Mesendoderm (in vitro differentiated cells): ENCODE results near the gene TLX3.

Experiments
- DNase-seq: peaks from one replicate; pipeline ENCODE4 v3.0.0; 2013
- H2AK5ac ChIP-seq: 2 replicates; pipeline ENCODE4 v1.6.1; 2013; ENCODE audit warnings: low read length, inconsistent platforms
- H2BK120ac ChIP-seq: 2 replicates; pipeline ENCODE4 v1.6.1; 2013; ENCODE audit warnings: low read depth, mild to moderate bottlenecking, low read length, moderate library complexity, mixed read lengths
- H2BK15ac ChIP-seq: replicated peaks from 2 replicates; pipeline ENCODE4 v1.6.1; 2013; ENCODE audit warnings: low read depth, mild to moderate bottlenecking, moderate library complexity
- H2BK5ac ChIP-seq: 2 replicates; pipeline ENCODE4 v1.6.1; 2013; ENCODE audit warnings: low read length, inconsistent platforms
- H3K18ac ChIP-seq: 2 replicates; pipeline ENCODE4 v1.6.1; 2013; ENCODE audit warnings: mild to moderate bottlenecking, low read length, mixed read lengths
- H3K23ac ChIP-seq: one replicate; pipeline ENCODE4 v1.6.1; 2013; ENCODE audit warnings: low read length
- H3K27ac ChIP-seq: 2 replicates; pipeline ENCODE4 v1.5.1; 2013; ENCODE audit warnings: low read depth, mild to moderate bottlenecking, inconsistent platforms, low read length, moderate library complexity
- H3K27me3 ChIP-seq: 2 replicates; pipeline ENCODE4 v1.6.1; 2013; ENCODE audit warnings: low read length, control low read depth, mild to moderate bottlenecking, inconsistent platforms; ENCODE audit not compliant: insufficient read depth, poor library complexity
- H3K36me3 ChIP-seq: 2 replicates; pipeline ENCODE4 v1.6.1; 2013; ENCODE audit warnings: low read length, inconsistent platforms; ENCODE audit not compliant: control insufficient read depth, insufficient read depth
- H3K4ac ChIP-seq: one replicate; pipeline ENCODE4 v1.6.1; 2013; ENCODE audit warnings: low read depth, mild to moderate bottlenecking, low read length, moderate library complexity
- H3K4me1 ChIP-seq: 2 replicates; pipeline ENCODE4 v1.6.1; 2013; ENCODE audit warnings: low read depth, low read length, inconsistent platforms; ENCODE audit not compliant: control insufficient read depth
- H3K4me2 ChIP-seq: 2 replicates; pipeline ENCODE4 v1.6.1; 2013; ENCODE audit warnings: low read length
- H3K4me3 ChIP-seq: 2 replicates; pipeline ENCODE4 v1.5.1; 2013; ENCODE audit warnings: mild to moderate bottlenecking, low read length
- H3K56ac ChIP-seq: one replicate; pipeline ENCODE4 v1.6.1; 2013; ENCODE audit warnings: low read length
- H3K79me1 ChIP-seq: 2 replicates; pipeline ENCODE4 v1.6.1; 2013; ENCODE audit warnings: low read length, inconsistent platforms
- H3K79me2 ChIP-seq: 2 replicates; pipeline ENCODE4 v1.6.1; 2013; ENCODE audit warnings: mild to moderate bottlenecking, low read length; ENCODE audit not compliant: control insufficient read depth, insufficient read depth
- H3K9ac ChIP-seq: 2 replicates; pipeline ENCODE4 v1.6.1; 2013; ENCODE audit warnings: low read length, inconsistent platforms
- H4K5ac ChIP-seq: one replicate; pipeline ENCODE4 v1.6.1; 2013; ENCODE audit warnings: low read length
- H4K8ac ChIP-seq: one replicate; pipeline ENCODE4 v1.6.1; 2013; ENCODE audit warnings: low read depth, mild to moderate bottlenecking, control low read depth, low read length, moderate library complexity
- WGBS: extraction: QIAGEN DNeasy Blood & Tissue Kit; methylation state at CpG from one replicate; pipeline ENCODE4 v1.1.7; 2013; ENCODE audit warnings: low lambda C conversion rate, missing lambda C conversion rate; ENCODE audit not compliant: insufficient coverage; ENCODE audit errors: extremely low coverage; 5-methylcytosine and 5-hydroxymethylcytosine counted together

TLX3 gene

GRCh38 chr5:171306781-171307591 lies 2.1 kb upstream of the TLX3 start:
- Histone ChIP-seq H3K79me1 (no peaks in the 10 kb centered on the region), H3K4me1 (no peaks in the 10 kb centered on the region), H3K9ac (no peak overlapping the region), H3K36me3 (no peaks in the 10 kb centered on the region), H3K4me2 (no peak overlapping the region), H2BK5ac (no peak overlapping the region), H3K4ac (no peak overlapping the region), H3K27ac (no peak overlapping the region), H3K18ac (no peak overlapping the region), H3K27me3 (peaks cover 75% of the 10 kb centered on the region), H4K8ac (no peak overlapping the region), H3K79me2 (no peaks in the 10 kb centered on the region), H3K4me3 (no peak overlapping the region), H2BK120ac (no peak overlapping the region), H2BK15ac (no peak overlapping the region), H4K5ac (no peak overlapping the region), H2AK5ac (no peak overlapping the region), H3K56ac (no peak overlapping the region), H3K23ac (no peak overlapping the region)
- DNase-seq: no peak
- WGBS: no CpG with 5 or more reads among the region's 10 CpGs

- Histone ChIP-seq H3K36me3 (no peaks in the 10 kb centered on the region), H2BK5ac (no peak overlapping the region), H3K4me1 (no peaks in the 10 kb centered on the region), H3K56ac (no peak overlapping the region), H3K9ac (no peak overlapping the region), H3K27ac (no peak overlapping the region), H2BK120ac (no peak overlapping the region), H3K4me3 (no peak overlapping the region), H3K18ac (no peak overlapping the region), H3K79me2 (no peaks in the 10 kb centered on the region), H3K23ac (no peak overlapping the region), H3K27me3 (peaks cover 81% of the 10 kb centered on the region), H3K79me1 (no peaks in the 10 kb centered on the region), H4K8ac (no peak overlapping the region), H3K4me2 (peak overlapping the region; percentile 45), H2AK5ac (no peak overlapping the region), H4K5ac (no peak overlapping the region), H3K4ac (no peak overlapping the region), H2BK15ac (no peak overlapping the region)
- no CpG with 5 or more reads among the region's 42 CpGs for WGBS
- DNase-seq: no peak
These were observed 1.1 kb upstream of the TLX3 start for GRCh38 chr5:171307789-171308452.

DNA sequence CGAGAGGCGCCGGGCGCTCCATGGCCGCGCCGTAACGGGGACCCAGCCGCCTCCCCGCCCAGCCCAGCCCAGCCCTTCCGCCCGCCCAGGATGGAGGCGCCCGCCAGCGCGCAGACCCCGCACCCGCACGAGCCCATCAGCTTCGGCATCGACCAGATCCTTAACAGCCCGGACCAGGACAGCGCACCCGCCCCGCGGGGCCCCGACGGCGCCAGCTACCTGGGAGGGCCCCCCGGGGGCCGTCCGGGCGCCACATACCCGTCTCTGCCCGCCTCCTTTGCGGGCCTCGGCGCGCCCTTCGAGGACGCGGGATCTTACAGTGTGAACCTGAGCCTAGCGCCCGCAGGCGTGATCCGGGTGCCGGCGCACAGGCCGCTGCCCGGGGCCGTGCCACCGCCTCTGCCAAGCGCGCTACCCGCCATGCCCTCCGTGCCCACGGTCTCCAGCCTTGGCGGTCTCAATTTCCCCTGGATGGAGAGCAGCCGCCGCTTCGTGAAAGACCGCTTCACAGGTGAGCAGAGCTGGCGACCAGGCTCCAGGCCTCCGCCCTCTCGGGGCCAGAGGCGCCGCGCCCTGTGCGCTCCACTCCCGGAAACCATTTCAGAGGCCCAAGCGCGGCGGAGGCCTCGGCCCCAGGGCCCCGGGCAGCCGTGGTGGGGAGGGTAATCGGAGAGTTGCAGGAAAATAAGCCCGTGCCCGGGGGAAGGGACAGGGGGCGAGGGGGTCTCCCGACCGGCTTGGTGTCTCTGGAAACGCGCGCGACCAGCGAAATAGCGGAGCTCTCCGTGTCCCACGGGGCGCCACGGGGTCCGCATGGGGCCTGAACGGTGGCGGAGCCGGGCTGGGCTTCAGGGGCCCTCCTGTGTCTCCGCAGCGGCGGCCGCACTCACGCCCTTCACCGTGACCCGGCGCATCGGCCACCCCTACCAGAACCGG lies 496 bp downstream of the TLX3 start:
- Histone ChIP-seq H3K4ac (no peak overlapping the region), H2AK5ac (no peak overlapping the region), H3K79me2 (no peaks in the 10 kb centered on the region), H4K5ac (no peak overlapping the region), H3K79me1 (no peaks in the 10 kb centered on the region), H3K56ac (peak overlapping the region; percentile 67), H3K18ac (no peak overlapping the region), H3K4me1 (no peaks in the 10 kb centered on the region), H3K9ac (peak overlapping the region; percentile 19), H2BK120ac (no peak overlapping the region), H3K4me3 (no peak overlapping the region), H4K8ac (no peak overlapping the region), H3K36me3 (no peaks in the 10 kb centered on the region), H3K4me2 (peak overlapping the region; percentile 74), H3K27me3 (peaks cover 89% of the 10 kb centered on the region), H3K23ac (no peak overlapping the region), H3K27ac (no peak overlapping the region), H2BK5ac (no peak overlapping the region), H2BK15ac (no peak overlapping the region)
- WGBS: no CpG with 5 or more reads among the region's 106 CpGs
- no peak for DNase-seq

- Histone ChIP-seq H2BK120ac (no peak overlapping the region), H3K4ac (no peak overlapping the region), H3K4me2 (peak overlapping the region; percentile 11), H3K79me1 (no peaks in the 10 kb centered on the region), H2BK5ac (no peak overlapping the region), H3K18ac (no peak overlapping the region), H3K23ac (no peak overlapping the region), H3K79me2 (no peaks in the 10 kb centered on the region), H3K27ac (no peak overlapping the region), H3K4me1 (no peaks in the 10 kb centered on the region), H3K36me3 (no peaks in the 10 kb centered on the region), H4K8ac (no peak overlapping the region), H3K56ac (peak overlapping the region; percentile 67), H3K27me3 (peaks cover 89% of the 10 kb centered on the region), H3K9ac (no peak overlapping the region), H2BK15ac (no peak overlapping the region), H3K4me3 (no peak overlapping the region), H2AK5ac (no peak overlapping the region), H4K5ac (no peak overlapping the region)
- peak; percentile 76 for DNase-seq
- WGBS: no CpG with 5 or more reads among the region's 41 CpGs
These were observed 1.3 kb downstream of the TLX3 start for GRCh38 chr5:171310212-171310818.

DNA sequence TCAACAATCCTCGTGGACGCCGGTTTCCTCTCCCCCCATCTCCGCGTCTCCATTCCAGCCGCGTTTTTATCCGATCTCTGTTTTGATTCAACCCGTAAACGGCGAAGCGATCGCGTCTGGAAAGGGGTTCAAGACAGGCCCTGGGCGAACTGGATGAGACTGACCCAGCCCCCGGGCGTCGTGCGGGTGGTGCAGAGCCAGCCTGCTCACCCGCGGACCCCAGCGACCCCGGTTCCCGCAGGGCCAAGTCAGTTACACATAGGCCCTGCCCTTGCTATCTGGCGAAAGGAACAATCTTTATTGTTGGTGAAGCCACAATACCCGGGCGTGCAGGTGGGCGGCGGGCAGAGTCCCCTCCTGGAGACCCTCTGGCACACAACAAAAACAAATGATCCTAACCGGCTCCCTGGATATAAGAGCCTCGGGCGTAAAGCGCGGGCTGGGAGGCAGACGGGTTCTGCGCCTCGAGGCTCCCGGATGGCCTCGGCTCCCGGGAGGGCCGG lies 1.8 kb downstream of the TLX3 start:
- Histone ChIP-seq H4K8ac (no peak overlapping the region), H3K56ac (peak overlapping the region; percentile 15)
- WGBS: no CpG with 5 or more reads among the region's 41 CpGs

More for the DNA sequence above, 1.8 kb downstream of the TLX3 start:
- H3K27ac ChIP-seq: no peak overlapping the region
- no peaks in the 10 kb centered on the region for H3K79me2 ChIP-seq
- H3K9ac ChIP-seq: no peak overlapping the region
- no peak overlapping the region for H3K18ac ChIP-seq
- no peak overlapping the region for H2BK120ac ChIP-seq
- no peak overlapping the region for H3K4ac ChIP-seq
- no peak overlapping the region for H3K23ac ChIP-seq
- peaks cover 90% of the 10 kb centered on the region for H3K27me3 ChIP-seq
- H3K36me3 ChIP-seq: no peaks in the 10 kb centered on the region
- H2BK15ac ChIP-seq: no peak overlapping the region
- peak overlapping the region; percentile 15 for H3K4me2 ChIP-seq
- H3K79me1 ChIP-seq: no peaks in the 10 kb centered on the region
- H4K5ac ChIP-seq: no peak overlapping the region
- H3K4me3 ChIP-seq: no peak overlapping the region
- no peak for DNase-seq
- no peak overlapping the region for H2BK5ac ChIP-seq
- no peaks in the 10 kb centered on the region for H3K4me1 ChIP-seq
- H2AK5ac ChIP-seq: no peak overlapping the region
